Stimulated activated memory B cell treated with anti-CD40 and anti-IgM and Interleukin-4, amounts not matched to agents 10 μg/mL and 1 μg/mL and 100 μg/mL, for 72 hours (primary cell): ENCODE data around the gene ARL13A.

ENCODE experiments used
- ATAC-seq: fragments of 150-1000 bp; cut with Tn5 transposase; 2 replicates; pipeline ENCODE4 v1.10.0; 2021
- H3K27ac Mint-ChIP-seq: one replicate; pipeline ENCODE4 v1.8.0; 2022; ENCODE audit warnings: mild to moderate bottlenecking, mixed read lengths
- H3K27me3 Mint-ChIP-seq: one replicate; pipeline ENCODE4 v1.8.0; 2022; ENCODE audit warnings: mixed read lengths
- H3K36me3 Mint-ChIP-seq: one replicate; pipeline ENCODE4 v1.8.0; 2022; ENCODE audit warnings: mixed read lengths
- H3K4me1 Mint-ChIP-seq: one replicate; pipeline ENCODE4 v1.8.0; 2022; ENCODE audit warnings: mixed read lengths
- H3K4me3 Mint-ChIP-seq: one replicate; pipeline ENCODE4 v1.8.0; 2022; ENCODE audit warnings: mild to moderate bottlenecking, moderate library complexity, mixed read lengths
- H3K9me3 Mint-ChIP-seq: one replicate; pipeline ENCODE4 v1.8.0; 2022; ENCODE audit warnings: mixed read lengths

The ARL13A gene

GRCh38 chrX:101029665-101030064 lies 60.2 kb downstream of the ARL13A start:
- H3K9me3 Mint-ChIP-seq, result no peaks in the 10 kb centered on the region
- peaks cover 56% of the 10 kb centered on the region for H3K36me3 Mint-ChIP-seq
- no peaks in the 10 kb centered on the region for H3K27me3 Mint-ChIP-seq
- H3K27ac Mint-ChIP-seq, result no peak overlapping the region
- ATAC-seq, result no peak
- no peak overlapping the region for H3K4me3 Mint-ChIP-seq
- peaks cover 5% of the 10 kb centered on the region for H3K4me1 Mint-ChIP-seq

- no peak for ATAC-seq
- no peak overlapping the region for H3K4me3 Mint-ChIP-seq
- no peaks in the 10 kb centered on the region for H3K27me3 Mint-ChIP-seq
- no peaks in the 10 kb centered on the region for H3K4me1 Mint-ChIP-seq
- H3K9me3 Mint-ChIP-seq, result no peaks in the 10 kb centered on the region
- H3K27ac Mint-ChIP-seq, result no peak overlapping the region
- peaks cover 35% of the 10 kb centered on the region for H3K36me3 Mint-ChIP-seq
Measured at GRCh38 chrX:101037231-101037630, 67.7 kb downstream of the ARL13A start.

- no peaks in the 10 kb centered on the region for H3K4me1 Mint-ChIP-seq
- peaks cover 36% of the 10 kb centered on the region for H3K36me3 Mint-ChIP-seq
- no peak for ATAC-seq
- no peak overlapping the region for H3K27ac Mint-ChIP-seq
- no peaks in the 10 kb centered on the region for H3K27me3 Mint-ChIP-seq
- no peak overlapping the region for H3K4me3 Mint-ChIP-seq
- no peaks in the 10 kb centered on the region for H3K9me3 Mint-ChIP-seq
Measured at GRCh38 chrX:101040197-101040596, 70.7 kb downstream of the ARL13A start.
